CD4-positive, alpha-beta T cell treated with Interleukin-15 for 4 hours (primary cell): ENCODE measurements around the gene USP8.
"Not testable (repeated sequence)": the region's sequence is repeated elsewhere in the genome, so short reads cannot be mapped to it uniquely, and the experiment has no call there.

ENCODE experiments used
- DNase-seq: peaks from one replicate; pipeline ENCODE4 v3.0.0-alpha.2; 2020; ENCODE audit warnings: low spot score

Gene USP8

GRCh38 chr15:50440932-50441331 is 16.7 kb downstream of the USP8 start:
- no peak for DNase-seq

GRCh38 chr15:50452927-50453326 is 28.7 kb downstream of the USP8 start:
- no peak for DNase-seq

- DNase-seq = no peak
Measured at GRCh38 chr15:50458348-50459112, 34.3 kb downstream of the USP8 start.

- DNase-seq = no peak
Measured at GRCh38 chr15:50463423-50464358, 39.5 kb downstream of the USP8 start.

- DNase-seq = no peak
Measured at GRCh38 chr15:50471072-50471471, 46.9 kb downstream of the USP8 start.

- DNase-seq = no peak
Measured at GRCh38 chr15:50476143-50476542, 51.9 kb downstream of the USP8 start.

GRCh38 chr15:50484781-50485180 is 60.6 kb downstream of the USP8 start:
- no peak for DNase-seq

- no peak for DNase-seq
Measured at GRCh38 chr15:50485389-50485788, 61.2 kb downstream of the USP8 start.

GRCh38 chr15:50487287-50487686 is 63.1 kb downstream of the USP8 start:
- no peak for DNase-seq

GRCh38 chr15:50493625-50494024 is 69.4 kb downstream of the USP8 start:
- DNase-seq = no peak

GRCh38 chr15:50494547-50494946 is 70.3 kb downstream of the USP8 start:
- DNase-seq = not testable (repeated sequence)

GRCh38 chr15:50496692-50497091 is 72.5 kb downstream of the USP8 start:
- DNase-seq = no peak

GRCh38 chr15:50500352-50500751 is 76.1 kb downstream of the USP8 start:
- no peak for DNase-seq

- no peak for DNase-seq
Measured at GRCh38 chr15:50501815-50502214, 77.6 kb downstream of the USP8 start.

- no peak for DNase-seq
Measured at GRCh38 chr15:50503144-50503543, 78.9 kb downstream of the USP8 start.

- not testable (repeated sequence) for DNase-seq
Measured at GRCh38 chr15:50505656-50506055, 81.5 kb downstream of the USP8 start.

GRCh38 chr15:50506121-50506520 is 81.9 kb downstream of the USP8 start:
- DNase-seq = no peak

GRCh38 chr15:50513001-50513400 is 88.8 kb downstream of the USP8 start:
- DNase-seq = no peak

GRCh38 chr15:50519740-50520425 is 95.7 kb downstream of the USP8 start:
- no peak for DNase-seq

- DNase-seq = no peak
Measured at GRCh38 chr15:50523851-50524251, 99.6 kb downstream of the USP8 start.

GRCh38 chr15:50531163-50531562 is 107.0 kb downstream of the USP8 start:
- no peak for DNase-seq

GRCh38 chr15:50531766-50532165 is 107.6 kb downstream of the USP8 start:
- DNase-seq = no peak

GRCh38 chr15:50542887-50543210 is 118.6 kb downstream of the USP8 start:
- DNase-seq = no peak
